GM21786 (cell line): Measurements from ENCODE around the gene SIX2.

Source experiments
- ATAC-seq: cut with Tn5 transposase; IDR thresholded peaks from one replicate; pipeline ENCODE4 v1.9.1; 2021; ENCODE audit not compliant: unreplicated experiment

The SIX2 gene

GRCh38 chr2:45002686-45003085 lies 6.6 kb downstream of the SIX2 start:
- no peak for ATAC-seq

DNA sequence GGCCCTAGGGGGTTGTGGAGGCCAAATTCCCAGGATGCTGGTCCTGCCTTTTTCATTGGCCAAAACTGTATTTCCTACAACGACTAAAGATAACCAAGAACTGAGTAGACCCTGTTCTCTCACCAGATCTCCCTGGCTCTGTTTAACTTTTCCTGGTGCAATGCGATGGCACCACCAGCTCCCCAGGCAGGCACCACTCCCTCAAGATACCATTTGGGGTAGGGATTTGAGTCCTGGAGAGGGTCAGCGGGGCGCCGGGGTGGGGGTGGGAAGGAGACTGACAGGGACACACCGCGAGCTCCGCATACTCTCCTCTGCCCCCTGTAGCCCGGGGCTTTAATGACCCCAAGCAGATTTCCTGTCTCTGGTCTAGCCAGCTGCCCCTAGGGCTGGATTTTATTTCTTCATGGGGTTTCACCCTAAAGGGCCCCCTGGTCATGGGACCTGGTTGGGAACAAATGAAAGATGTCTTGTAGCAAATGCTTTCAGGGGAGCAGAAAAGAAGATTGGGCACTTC lies 7.3 kb downstream of the SIX2 start:
- ATAC-seq, result no peak

GRCh38 chr2:45000921-45001868 lies 8.1 kb downstream of the SIX2 start:
- no peak for ATAC-seq

DNA sequence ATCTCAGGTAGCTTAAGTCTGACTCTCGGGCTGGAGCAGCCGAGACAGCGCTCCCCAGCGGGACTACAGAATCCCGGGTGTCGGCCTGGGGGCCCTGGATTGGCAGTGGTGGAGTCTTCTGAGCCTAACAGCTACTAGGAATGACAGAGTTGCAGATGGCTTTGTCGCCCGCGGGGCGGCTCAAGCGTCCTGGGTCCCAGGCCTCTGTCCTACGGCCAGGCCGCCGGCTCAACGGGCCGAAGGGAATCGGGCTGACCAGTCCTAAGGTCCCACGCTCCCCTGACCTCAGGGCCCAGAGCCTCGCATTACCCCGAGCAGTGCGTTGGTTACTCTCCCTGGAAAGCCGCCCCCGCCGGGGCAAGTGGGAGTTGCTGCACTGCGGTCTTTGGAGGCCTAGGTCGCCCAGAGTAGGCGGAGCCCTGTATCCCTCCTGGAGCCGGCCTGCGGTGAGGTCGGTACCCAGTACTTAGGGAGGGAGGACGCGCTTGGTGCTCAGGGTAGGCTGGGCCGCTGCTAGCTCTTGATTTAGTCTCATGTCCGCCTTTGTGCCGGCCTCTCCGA lies 8.8 kb downstream of the SIX2 start:
- ATAC-seq, result no peak

DNA sequence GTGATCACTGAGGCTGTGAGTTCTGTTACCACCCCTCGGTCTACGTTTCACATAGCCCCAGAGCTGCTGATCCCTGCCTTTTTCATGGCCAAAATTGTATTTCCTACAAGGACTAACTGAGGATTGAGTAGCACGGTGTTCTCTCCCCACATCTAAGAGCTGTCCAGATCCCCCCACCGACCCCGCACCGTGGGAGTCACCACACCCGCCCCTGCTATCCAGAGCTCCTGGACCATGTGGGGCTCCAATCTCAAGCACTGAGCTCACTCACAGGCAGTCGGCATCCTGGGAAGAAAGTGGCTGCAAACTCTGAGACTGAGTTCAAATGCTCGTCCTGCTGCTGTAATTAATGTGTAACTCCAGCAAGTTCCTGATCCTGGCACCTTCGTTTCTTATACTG lies 9.7 kb downstream of the SIX2 start:
- ATAC-seq, result no peak

DNA sequence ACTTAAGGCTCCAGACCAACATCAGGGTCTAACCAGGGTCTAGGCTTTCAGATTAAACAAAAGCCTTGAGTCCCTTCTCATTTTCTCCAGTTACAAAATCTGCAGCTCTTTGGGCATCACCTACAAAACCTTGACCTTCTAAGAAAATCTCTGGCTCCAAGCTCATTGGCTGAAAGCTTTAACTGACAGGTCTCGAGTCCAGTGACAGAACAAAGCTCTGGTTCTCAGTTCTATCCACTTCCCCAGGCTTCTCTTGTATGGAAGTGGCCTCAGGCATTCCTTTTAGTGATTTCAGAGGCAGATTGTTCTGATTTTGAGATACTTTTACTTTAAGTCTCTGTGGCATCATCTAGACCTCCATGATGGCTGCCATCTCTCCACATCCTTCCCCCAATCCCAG lies 11.3 kb downstream of the SIX2 start:
- no peak for ATAC-seq

- ATAC-seq, result no peak
These were observed 12.9 kb downstream of the SIX2 start for GRCh38 chr2:44996356-44996755.

- no peak for ATAC-seq
These were observed 14.9 kb downstream of the SIX2 start for GRCh38 chr2:44994377-44994776.

GRCh38 chr2:44989176-44989575 lies 20.1 kb downstream of the SIX2 start:
- ATAC-seq, result no peak

- no peak for ATAC-seq
These were observed 25.2 kb downstream of the SIX2 start for GRCh38 chr2:44983836-44984604.

GRCh38 chr2:44981714-44982108 lies 27.5 kb downstream of the SIX2 start:
- ATAC-seq, result no peak

- no peak for ATAC-seq
These were observed 28.2 kb downstream of the SIX2 start for GRCh38 chr2:44980751-44981713.

DNA sequence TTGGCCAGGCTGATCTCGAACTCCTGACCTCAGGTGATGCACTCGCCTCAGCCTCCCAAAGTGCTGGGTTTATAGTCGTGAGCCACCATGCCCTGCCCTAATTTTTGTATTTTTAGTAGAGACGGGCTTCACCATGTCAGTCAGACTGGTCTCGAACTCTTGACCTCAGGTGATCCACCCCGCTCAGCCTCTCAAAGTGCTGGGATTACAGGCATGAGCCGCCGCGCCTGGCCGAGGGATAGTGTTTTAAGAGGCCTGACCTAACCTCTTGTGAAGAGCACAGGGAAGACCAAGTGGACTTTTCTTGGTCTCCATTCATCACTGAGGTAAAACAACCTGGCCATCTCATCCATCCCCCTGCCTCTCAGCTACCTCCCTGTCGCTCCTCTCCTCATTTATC lies 29.7 kb downstream of the SIX2 start:
- no peak for ATAC-seq

DNA sequence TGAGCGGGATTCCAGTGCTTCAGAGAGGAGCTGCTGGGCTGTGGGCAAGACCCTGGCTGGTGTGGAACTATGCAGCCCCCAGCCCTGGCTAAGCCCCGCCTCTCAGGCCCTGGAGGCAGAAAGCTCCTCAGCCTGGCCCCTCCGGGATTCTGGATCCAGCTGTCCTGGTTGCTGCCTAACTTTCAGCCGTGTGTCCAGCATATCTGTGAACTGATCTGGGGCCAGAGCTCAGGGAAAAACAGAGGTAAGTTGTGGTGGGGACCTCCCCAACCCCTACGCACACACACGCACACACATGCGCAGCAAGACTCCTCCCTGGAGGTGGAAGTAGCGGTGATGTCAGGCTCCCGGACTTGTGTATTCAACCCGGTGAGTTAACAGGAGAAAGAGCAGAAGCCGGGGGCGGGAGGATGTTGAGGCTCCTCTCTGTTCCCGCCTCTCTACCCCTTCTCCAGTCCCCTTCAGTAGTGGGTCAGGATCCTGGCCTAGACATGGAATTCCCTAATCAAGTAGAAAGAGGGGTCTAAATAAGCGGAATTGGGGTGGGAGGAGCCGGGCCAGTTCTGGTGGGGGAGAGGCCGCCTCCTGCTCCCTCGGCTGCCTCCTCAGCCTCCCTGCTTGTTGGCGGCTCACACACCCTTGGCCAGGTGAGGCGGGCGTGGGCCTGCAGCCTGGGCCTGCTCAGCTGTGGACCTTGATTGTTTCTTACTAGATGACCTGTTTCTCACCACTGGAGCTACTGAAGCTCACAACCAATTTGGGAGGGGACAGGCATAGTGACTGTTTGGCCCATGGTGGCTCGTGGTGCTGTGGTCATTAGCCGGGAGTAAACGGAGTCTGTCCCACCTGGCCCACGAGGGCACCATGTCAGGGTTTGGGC lies 33.4 kb downstream of the SIX2 start:
- no peak for ATAC-seq

DNA sequence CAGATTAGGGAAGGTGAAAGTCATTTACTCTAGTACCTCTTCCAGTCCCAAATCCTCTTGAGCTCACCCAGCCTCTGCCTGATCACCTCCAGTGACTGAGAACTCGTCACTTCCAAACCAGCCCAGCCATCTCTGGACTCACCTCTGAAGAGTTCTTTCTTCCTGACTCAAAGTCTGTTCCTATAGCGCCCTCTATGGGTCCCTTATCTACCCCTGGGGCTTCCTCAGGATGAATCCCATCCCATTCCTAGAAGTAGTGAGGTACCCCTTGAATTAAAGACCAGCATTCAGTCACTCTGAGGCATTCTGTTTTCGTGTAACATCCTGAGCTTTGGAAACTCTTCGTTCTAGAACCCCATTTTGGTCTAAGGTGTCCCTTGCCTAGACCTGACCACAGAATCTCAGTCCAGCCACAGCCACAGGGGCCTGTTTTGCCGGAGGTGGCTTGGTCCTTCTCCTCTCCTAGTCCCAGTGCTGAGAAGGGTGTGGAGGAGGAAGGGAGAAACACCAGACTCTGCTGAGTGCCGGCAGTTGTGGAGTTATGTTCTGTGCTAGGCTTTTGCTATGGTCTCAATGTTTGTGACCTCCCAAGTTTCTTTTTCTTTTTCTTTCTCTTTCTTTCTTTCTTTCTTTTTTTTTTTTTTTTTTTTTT lies 35.1 kb downstream of the SIX2 start:
- no peak for ATAC-seq

DNA sequence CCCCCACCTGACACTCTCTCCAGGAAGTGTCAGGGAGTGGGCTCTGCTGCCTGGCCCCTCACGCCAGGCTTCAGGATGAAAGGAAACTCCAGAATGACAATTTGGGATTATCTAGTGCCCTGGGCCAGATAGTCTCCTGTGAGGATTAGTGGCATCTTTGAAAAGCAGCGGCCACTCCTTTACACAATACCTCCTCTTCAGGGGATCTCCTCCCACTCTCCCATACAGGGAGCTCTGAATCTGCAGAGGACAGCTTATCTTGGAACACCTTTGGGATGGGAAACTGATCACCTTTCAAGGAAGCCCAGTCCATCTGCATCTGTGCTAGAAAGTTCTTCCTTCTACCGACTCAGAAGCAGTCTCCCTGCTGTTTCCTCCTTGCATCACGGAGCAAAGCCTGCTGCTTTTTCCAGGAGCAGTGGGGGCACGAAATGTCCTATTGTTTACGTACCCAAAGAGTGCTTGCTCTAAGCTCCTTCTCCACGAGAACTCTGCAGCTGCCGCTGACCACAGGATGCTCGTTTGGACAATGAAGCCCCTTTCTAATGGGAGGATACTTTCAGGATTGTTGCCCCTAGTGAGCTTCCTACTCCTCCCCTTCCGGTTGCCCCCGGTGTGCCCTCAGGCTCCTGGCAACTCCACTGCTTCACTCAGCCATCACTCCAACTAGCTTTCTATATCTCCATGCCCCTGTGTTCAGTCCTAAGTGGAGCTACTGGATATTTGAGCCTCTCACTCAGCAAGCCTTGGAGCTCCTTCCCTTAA lies 36.3 kb downstream of the SIX2 start:
- no peak for ATAC-seq

GRCh38 chr2:44970846-44971450 lies 38.3 kb downstream of the SIX2 start:
- no peak for ATAC-seq

- no peak for ATAC-seq
These were observed 39.3 kb downstream of the SIX2 start for GRCh38 chr2:44969936-44970335.
